Stimulated activated CD8-positive, alpha-beta memory T cell treated with anti-CD3 and anti-CD28 coated beads, Interleukin-4, amount 100 ng/mL, for 1 hour (primary cell): ENCODE results near the gene POLR3GL.

Source experiments
- DNase-seq, 2 donors: peaks; one replicate each; pipeline ENCODE4 v3.0.0-alpha.2; 2020; ENCODE audit warnings: low read depth in 2 of 2, low spot score in 1 of 2

Gene POLR3GL

DNA sequence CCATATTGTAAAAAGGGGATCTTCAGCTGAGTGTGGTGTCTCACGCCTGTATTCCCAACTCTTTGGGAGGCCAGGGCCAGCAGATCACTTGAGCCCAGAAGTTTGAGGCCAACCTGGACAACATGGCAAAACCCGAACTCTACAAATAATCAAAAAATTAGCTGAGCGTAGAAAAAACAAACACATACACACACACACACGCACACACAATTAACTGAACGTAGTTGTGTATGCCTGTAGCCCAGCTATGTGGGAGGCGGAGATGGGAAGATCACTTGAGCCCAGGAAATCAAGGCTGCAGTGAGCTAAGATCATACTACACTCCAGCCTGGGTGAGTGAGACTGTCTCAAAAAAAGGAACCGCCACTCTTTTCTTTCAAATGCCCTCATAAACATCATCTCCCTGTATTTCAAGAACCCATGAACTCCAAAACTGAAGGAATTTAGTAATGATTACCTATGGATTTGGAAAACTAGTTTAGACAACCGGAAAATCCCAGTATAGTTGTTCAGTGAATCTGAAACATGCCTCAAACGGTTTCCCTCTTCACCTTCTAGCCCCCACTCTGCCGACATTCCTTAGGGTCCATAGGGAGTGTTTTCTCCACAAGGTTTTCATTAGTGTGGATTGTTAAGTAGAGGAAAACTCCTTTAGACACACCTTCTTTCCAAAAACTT is 27.4 kb downstream of the POLR3GL start:
- no peak for DNase-seq

DNA sequence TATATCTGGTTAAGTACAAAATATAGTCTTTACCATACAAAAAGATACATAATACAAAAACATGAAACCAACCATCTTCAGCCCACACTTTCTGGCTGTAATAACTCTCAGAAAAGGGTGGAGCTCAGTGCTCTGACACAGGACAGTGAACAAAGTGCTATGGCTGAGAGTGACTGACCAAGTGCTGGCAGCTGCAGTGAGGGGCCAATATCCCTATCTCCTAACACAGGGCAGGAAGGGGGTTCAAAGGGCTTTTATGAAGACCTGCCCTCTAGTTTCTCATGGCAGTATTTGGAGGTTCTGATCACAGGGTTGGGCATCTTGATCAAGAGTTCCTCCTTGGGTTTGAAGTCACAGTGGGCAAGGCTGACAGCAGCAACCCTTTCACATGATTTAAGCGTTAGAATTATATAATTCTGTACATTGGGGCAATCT is 28.0 kb downstream of the POLR3GL start:
- no peak for DNase-seq

DNA sequence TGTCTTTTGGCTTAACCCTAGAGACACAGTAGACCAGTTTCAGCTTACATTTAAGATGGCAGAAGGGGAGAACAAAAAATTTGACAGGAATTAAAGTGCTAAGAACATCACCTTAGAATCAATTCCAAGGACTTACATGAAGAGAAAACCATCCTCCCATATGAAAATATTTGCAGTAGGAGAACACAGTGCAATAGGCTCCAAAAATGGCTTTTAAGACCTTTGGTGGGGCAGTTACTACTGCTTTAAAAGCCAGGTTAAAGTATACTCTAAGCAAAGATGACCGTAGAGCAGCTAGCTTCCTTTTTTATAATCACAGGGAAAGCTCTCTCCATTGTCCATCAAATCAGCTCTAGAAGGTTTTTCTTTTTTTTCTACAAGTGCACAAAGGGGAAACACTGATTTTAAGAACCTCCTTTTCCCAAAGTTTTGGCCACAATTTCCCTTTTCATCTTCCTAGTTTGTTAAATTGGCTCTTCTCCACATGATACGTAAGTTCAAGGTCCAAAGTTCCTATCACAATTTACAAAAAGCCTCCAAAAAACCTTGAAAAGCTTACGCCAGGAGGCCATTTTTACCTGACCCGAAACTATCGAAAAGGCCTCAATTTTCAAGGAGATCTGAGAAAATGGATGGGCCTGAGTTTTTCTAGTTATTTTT is 28.6 kb downstream of the POLR3GL start:
- no peak for DNase-seq

DNA sequence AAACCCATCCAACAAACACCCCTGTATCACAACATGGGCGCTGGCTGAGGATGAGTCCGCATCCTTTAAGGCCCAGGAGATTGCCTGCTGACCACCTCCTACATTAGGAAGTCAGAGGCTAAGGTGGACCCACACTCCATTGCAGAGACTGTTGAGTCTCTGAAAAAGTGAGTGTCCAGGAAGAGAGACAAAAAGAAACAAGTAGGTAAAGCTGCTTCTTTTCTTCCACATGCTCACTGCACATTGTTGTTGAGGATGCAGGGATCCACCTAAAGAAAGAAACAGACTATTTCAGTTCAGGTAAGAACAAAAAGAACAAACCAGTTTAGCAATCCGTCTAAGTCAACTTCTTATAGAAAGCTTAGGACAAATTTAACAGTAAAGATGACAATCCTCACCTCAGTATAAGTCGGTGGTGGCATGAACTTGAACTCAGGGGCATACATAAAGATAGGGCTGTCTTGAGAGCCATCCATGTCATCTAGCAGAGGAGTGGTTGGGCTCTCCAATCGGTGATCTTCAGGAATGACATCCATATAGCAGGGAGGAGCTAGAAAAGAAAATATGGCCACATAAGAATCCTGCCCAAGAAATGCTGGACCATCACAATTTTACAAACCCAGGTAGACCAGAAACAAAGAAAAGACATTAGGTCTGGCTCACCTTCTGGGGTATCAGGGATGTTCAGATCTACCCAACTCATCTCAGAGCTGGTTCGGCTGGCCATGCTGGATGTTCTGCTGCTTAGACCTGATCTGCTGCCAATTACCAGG is 29.3 kb downstream of the POLR3GL start:
- DNase-seq: no peak

DNA sequence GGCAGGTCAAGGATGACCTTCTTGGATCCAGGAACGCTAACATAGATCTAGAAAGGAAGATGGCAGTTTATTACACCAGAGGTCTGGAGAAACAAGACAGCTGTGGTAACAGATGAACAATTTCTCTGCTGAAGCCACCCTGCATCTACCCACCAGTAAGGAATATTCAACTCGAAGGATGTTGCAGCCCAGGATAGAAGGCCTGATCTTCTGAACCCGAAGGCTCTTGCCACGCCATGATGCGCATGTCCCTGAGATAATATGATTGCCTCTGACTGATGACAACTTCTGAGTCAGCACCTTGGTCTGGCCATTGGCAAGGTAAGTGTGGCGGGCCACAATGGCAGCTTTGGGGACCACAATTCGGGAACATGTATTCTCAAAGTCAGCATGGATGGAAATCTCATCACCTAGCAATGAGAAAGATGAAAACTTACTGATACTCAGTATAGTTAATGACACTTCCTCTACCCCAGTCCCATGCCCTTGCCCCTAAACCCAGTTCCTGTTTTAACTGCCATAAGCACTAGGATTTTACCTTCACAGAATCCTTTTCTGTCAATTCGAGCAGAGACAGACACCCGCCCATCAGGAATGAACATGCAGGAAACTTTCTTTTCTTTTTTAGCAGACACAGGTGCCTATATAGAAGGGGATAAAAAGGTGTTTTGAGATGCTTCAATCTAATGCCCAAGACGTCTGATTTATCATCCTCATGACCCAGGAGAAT is 30.1 kb downstream of the POLR3GL start:
- no peak for DNase-seq

DNA sequence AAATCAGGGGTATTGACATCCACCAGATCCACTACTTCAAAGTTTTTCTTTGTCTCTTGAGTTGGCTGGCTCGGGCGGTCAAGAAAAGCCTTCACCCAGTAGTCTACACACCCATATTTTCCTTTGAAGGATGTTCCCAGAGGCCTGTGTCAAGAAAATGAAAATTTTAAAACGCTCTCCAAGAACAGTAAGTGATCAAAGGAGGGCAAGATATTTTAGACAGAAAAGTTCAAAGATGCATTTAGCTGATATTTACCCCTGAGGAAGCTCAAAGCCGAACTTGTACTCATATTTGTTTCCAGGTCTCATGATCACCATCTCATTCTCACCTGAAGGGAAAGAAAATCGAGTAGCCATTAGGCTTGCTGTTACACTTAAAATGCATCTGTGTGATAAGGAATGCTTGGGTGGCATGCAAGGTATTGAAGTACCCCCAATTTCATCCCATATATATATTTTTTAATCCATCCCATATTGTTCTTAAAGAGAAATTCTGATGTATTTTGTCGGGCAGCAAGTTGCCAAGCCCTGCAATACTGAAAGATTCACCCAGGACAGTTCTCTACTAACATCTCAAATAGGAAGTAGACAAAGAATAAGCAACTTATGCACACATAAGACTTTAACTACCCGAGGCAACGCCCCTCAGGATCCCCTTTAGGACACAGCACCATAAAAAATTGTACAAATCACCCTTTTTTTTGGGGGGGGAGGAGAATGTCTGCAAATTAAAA is 30.8 kb downstream of the POLR3GL start:
- no peak for DNase-seq

DNA sequence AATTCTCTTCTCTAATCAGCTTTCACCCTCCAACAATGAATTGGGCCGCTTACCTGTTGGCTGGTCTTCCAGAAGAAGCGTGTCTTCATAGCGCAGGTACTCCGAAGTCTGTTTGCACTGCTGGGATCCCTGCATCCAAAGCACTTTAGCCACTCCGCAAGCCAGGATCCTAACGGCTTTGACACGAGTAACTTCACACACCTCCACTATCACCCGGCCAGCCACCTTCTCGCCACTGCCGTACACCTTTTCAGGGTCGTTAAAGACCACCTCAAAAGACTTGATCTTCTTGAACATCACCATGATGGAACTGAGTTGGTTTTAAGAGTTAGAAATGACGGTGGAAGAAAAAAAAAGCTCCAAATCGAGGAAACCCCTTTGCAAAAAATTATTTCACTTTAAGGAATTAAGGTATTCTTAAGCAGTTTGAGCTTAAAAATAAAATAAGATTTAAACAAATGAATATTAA is 31.5 kb downstream of the POLR3GL start:
- no peak for DNase-seq

DNA sequence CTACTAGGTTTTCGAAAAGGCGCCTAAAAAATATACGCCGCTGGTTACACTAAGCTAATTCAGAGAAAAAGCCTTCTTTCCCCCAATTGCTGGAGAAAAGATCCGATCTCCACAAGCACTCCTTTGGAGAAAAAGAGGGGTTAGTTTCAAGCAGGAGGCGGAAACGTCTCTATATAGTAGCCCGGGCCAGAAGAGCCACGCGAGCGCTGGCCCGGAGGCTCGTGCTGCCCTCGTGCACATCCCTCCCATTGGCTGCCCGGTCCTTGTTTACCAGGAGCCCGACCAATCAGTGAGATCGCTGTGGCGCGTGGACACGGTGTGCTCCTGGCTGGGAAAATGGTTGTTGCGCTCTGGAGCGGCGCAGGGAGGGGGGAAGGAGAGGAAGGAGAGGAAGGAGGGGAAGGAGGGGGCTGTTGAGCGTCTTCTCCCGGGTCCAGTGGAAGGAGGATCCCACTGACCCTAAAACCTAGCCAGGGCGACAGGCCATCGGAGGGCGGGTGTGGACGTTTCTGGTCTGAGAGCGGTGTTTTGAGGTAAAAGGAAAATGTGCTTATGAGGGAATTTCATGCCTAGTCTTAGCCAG is 32.0 kb downstream of the POLR3GL start, which contains the start of gene TXNIP:
Gene TXNIP, minus strand, starts transcription at position 147 of the 583 bp plus-strand sequence. CDS start 313 bp downstream, outside the sequence.
- DNase-seq: peak; percentile 86 to 87

DNA sequence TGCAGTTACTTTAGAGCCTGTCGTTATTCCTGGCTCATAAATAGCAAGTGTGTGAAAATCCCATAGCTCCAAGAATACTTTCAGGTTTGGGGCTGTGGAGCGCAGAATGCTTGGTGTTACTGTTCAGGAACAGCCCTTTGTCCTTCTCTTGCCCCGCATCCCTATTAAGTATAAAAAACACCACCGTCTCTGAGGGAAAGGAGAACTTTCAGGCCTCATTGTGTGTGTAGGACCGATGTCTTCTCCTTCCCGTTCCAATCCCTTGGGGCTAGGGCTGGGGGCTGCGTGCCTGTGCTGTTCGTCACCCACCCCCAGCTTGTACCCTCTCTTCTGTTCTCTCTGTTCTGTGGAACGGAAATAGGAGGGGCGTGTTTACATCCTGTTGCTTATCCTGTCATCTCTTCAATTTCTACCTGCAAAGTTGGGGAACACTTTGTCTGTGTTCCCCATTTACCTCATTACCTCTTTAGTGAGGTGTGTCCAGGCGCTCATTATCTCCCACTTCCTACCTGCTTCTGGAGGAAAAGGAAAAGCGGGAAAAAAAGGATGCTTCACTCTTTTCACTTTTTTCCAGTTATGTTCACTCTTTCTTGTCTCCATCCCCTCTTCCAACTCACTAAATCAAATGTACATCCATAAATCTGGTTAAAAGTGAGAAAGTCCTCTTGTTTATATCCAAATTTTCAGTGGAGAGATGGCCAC is 32.7 kb downstream of the POLR3GL start:
- peak in 1 of 2 donors; percentile 35 for DNase-seq

DNA sequence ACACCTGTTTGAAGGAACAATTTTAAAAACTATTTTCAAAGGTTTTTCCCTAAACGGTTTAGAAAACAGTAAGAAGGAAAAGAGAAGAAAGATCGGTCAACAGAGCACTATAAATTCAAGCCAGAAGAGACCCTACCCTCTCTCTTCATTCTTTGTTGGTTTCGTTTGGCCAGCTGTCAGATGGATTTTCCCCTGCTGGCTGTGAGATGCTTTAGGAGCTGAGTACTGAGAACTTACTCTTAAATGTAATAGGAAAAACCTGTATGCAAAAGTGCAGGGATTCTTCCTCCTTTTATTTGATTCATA is 33.2 kb downstream of the POLR3GL start:
- no peak for DNase-seq

DNA sequence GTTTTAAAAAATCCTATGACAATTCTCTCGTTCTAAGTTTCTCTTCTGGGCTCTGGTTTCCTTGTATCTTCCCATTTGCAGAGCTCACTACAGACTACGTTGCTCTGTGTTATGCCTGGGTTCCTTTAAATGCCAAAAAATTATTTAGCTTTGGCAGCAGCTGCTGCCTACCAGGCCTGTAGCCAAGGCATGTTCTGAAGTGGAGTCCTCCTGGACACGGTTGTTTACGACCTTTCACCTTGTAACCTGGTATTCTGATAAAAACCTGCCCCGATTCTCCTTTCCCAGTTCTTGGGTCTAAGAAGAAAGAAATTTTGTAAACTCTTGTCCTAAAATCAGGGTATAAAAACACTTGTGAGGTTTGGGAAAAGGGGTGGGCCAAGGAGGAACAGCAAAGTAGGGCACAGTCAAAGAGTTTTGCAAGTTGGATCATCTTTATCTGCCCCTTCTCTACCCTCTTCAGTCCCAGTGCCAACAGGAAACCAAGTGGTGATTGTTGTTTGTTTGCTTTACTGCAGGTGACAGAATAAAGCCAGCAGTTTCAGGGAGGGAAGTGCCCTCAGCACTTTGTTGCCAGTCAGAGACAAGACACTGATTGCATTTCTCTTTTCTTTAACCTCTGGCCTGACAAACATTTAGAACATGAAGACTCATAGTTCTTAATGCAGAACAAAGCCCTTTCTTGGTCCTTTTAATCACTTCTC is 35.0 kb downstream of the POLR3GL start:
- no peak for DNase-seq

DNA sequence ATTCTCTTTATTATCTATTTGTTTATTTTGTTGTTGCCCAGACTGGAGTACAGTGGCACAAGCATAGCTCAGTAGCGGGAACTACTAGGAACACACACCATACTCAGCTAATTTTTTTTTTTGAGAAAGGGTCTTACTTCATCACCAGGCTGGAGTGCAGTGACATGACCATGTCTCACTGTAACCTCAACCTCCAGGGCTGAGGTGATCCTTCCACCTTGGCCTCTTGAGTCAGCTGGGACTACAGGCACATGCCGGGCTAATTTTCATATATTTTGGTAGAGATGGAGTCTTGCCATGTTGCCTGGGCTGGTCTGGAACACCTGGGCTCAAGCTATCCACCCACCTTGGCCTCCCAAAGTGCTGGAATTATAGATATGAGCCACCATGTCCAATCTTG is 37.2 kb downstream of the POLR3GL start:
- no peak for DNase-seq

DNA sequence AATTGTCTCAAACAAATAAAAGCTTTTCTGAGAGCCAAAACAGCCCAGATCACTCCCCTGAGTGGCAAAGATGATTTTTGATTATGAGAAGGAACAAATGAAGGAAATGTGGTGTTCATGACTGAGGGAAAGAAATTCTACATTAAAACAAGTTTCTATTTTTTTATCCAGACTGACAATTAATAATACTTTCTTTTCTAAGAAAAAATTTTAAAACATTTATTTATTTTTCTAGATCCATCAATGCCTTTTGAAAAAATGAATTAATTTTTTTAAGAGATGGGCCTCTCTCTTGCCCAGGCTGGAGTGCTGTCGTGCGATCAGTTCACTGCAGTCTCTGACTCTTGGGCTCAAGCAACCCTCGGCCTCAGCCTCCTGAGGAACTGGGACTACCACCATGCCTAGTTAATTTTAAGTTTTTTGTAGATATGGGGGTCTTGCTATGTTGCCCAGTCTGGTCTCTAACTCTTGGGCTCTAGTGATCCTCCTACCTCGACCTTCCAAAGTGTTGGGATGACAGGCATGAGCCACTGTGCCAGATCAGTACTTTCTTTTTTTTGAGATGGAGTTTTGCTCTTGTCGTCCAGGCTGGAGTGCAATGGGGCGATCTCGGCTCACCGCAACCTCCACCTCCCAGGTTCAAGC is 43.1 kb downstream of the POLR3GL start:
- DNase-seq: no peak

DNA sequence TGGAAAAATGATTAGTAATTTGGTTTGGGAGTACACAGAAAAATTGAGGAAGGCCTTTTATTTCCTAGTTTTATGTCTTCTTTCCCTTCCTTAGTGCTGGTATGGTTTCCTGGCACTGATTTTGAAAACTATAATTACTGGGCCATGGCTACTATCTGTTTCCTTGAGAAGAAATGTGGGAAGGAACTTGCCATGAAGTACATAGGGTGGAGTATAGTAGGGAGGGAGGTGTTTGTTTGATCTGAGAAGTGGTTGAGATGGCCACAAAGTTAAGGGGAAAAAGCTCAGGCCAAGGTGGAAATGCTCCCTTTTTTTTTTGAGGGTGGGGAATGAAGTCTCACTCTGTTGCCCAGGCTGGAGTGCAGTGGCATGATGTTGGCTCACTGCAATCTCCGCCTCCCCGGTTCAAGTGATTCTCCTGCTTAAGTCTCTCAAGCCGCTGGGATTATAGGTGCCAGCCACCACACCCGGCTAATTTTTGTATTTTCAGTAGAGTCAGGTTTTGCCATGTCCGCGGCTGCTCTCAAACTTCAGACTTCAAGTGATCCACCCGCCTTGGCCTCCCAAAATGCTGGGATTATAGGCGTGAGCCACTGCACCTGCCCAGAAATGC is 45.7 kb downstream of the POLR3GL start:
- no peak for DNase-seq

DNA sequence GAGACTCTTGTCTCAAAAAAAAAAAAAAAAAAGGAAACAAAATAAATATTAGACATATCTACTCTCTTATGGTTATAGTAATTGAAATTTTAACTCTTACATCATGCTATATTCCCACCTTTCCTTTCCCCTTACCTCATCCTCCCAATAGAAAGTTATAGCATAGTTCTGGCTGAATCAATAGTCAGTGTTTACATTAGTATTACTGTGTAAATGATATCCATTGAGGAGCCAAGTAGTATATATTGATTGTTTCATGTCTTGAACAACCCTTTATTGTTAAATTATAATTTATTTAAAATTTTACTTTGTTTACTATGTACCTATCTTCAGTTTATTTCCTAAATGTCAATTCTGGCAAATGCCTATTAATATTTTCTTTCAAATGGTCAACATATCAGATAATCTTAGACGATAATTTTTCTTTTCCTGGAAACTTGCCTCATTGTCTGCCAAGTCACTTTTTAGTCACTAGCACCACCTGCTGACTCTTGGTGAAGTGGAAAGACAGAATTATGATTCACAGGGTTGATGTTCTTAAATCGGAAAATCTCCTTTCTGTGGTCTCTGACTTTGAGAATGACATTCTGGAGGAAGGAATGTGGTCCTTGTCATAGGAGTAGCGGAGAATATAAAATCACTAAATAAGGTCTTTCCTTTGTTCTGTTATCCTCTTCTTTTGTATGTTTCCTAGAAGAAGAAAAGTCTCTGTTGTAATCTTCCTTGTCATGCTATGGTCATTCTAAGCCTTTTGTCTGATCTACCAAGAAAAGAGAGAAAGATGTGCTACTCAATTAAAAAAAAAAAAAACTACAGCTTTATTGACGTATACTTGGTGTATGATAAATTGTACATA is 48.4 kb downstream of the POLR3GL start:
- peak in 1 of 2 donors; percentile 20 for DNase-seq

DNA sequence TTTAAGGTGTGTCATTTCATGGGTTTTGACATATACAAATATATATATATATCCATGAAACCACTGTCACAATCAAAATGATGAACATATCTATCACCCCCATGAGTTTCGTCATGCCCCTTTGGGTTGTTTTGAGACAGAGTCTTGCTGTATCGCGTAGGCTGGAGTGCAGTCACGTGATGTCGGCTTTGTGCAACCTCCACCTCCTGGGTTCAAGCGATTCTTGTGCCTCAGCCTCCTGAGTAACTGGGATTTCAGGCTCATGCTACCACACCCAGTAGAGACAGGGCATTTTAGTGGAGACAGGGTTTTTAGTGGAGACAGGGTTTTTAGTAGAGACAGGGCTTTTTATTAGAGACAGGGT is 49.1 kb downstream of the POLR3GL start:
- DNase-seq: no peak

DNA sequence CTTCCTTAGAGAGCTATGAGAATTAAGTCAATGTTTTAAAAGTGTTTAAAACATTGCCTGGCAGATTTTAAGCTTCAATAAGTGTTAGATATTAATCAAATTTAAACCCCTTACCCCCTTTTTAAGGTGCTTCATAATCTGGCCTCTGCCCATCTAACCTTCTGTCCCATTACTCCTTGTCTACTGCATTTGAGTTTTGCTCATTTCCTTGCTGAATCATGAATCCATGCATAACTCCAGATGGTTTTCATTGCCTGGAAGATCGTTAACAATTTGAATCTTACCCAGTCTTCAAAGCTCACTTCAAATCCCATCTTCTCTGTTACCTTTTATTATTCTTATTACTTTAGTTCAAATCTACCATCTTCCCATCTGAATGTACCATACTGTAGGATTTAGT is 52.4 kb downstream of the POLR3GL start:
- no peak for DNase-seq
